Tibial nerve (tissue), 3 donors: ENCODE results near the gene PTHLH.

Source experiments
- CTCF ChIP-seq, 5 experiments: fragments of 200-600 bp in 3 of 5; fragments of 450-650 bp in 2 of 5; sonication (generic) in 3 of 5; IDR thresholded peaks; one replicate each; pipeline ENCODE4 v1.5.1; 2016 to 2019; ENCODE audit warnings: antibody characterized with exemption in 5 of 5, mild to moderate bottlenecking in 3 of 5, moderate library complexity in 2 of 5
- POLR2A ChIP-seq, 2 donors: fragments of 450-650 bp; IDR thresholded peaks; one replicate each; pipeline ENCODE4 v1.6.1; 2017; ENCODE audit warnings: antibody characterized with exemption in 2 of 2, mild to moderate bottlenecking in 2 of 2, moderate library complexity in 2 of 2

- TF ChIP-seq CTCF (IDR thresholded peaks at IDR 0.05) (no peak), POLR2A (IDR thresholded peaks at IDR 0.05) (no peak)
These were observed 39.9 kb upstream of the PTHLH start for GRCh38 chr12:28012333-28012918.
